Peyer's patch (tissue), 4 donors: Measurements from ENCODE around the gene PCBP3. TPM values are rescaled to one million over a fixed set of nuclear protein-coding genes. Genes with fewer than 3 reads are reported as not detected.

Experiments used
- DNase-seq, 3 donors: peaks; one replicate each; pipeline ENCODE4 v3.0.0-alpha.2; 2017 to 2019
- H3K27ac ChIP-seq, 4 donors: fragments of 200-600 bp; sonication (generic); one replicate each; pipeline ENCODE4 v1.5.1; 2016 to 2019
- H3K27me3 ChIP-seq, 2 donors: fragments of 200-600 bp; sonication (generic); one replicate each; pipeline ENCODE4 v1.5.1; 2019
- H3K36me3 ChIP-seq, 3 donors: fragments of 200-600 bp; sonication (generic); one replicate each; pipeline ENCODE4 v1.5.1; 2016 to 2019
- H3K4me1 ChIP-seq, 4 donors: fragments of 200-600 bp; sonication (generic); one replicate each; pipeline ENCODE4 v1.5.1; 2016 to 2019
- H3K4me3 ChIP-seq, 4 donors: fragments of 200-600 bp; sonication (generic); 1 replicate in 3 of 4; 2 replicates in 1 of 4; pipeline ENCODE4 v1.5.1; 2016 to 2019; ENCODE audit warnings: mild to moderate bottlenecking in 1 of 4
- H3K9me3 ChIP-seq, 4 donors: fragments of 200-600 bp; sonication (generic); one replicate each; pipeline ENCODE4 v1.5.1; 2016 to 2019; ENCODE audit warnings: mild to moderate bottlenecking in 1 of 4
- CTCF ChIP-seq, 6 experiments: fragments of 450-650 bp in 4 of 6; fragments of 200-600 bp in 2 of 6; sonication (generic) in 1 of 6; IDR thresholded peaks; one replicate each; pipeline ENCODE4 v1.5.1; 2017 to 2019; ENCODE audit warnings: antibody characterized with exemption in 6 of 6, mild to moderate bottlenecking in 3 of 6, moderate library complexity in 1 of 6
- POLR2A ChIP-seq, 2 donors: fragments of 450-650 bp; IDR thresholded peaks; one replicate each; pipeline ENCODE4 v1.5.1; 2017; ENCODE audit warnings: antibody characterized with exemption in 2 of 2, mild to moderate bottlenecking in 2 of 2, moderate library complexity in 2 of 2
- total RNA-seq, 4 donors: library from RNA; depleted of rRNA; stranded (reverse); fragments of >200 nt; gene quantifications; one replicate each; pipeline ENCODE4 v1.1.0, GENCODE V29; 2016

PCBP3 gene
- total RNA-seq, 4 donors from 2014 or later: 1.1 to 6.0 (median 4.4) TPM; not detected in 1

GRCh38 chr21:45825219-45825618, 181.7 kb downstream of the PCBP3 start:
- TF ChIP-seq CTCF (IDR thresholded peaks at IDR 0.05) (no peak), POLR2A (IDR thresholded peaks at IDR 0.05) (no peak)
- Histone ChIP-seq H3K27ac (no peak overlapping the region), H3K27me3 (no peaks in the 10 kb centered on the region), H3K4me1 (no peaks in the 10 kb centered on the region), H3K36me3 (no peaks in the 10 kb centered on the region), H3K4me3 (no peak overlapping the region), H3K9me3 (no peaks in the 10 kb centered on the region)
- no peak for DNase-seq

GRCh38 chr21:45826676-45827301, 183.3 kb downstream of the PCBP3 start:
- Histone ChIP-seq H3K4me1 (peaks cover 0 to 5% (median 0%) of the 10 kb centered on the region in 4 donors), H3K9me3 (no peaks in the 10 kb centered on the region), H3K27ac (no peak overlapping the region), H3K4me3 (no peak overlapping the region), H3K36me3 (no peaks in the 10 kb centered on the region), H3K27me3 (no peaks in the 10 kb centered on the region)
- no peak for DNase-seq
- no peak for TF ChIP-seq CTCF (IDR thresholded peaks at IDR 0.05)

- Histone ChIP-seq H3K27me3 (no peaks in the 10 kb centered on the region), H3K36me3 (no peaks in the 10 kb centered on the region), H3K4me3 (no peak overlapping the region), H3K27ac (no peak overlapping the region), H3K9me3 (no peaks in the 10 kb centered on the region), H3K4me1 (peaks cover 0 to 5% (median 0%) of the 10 kb centered on the region in 4 donors)
- no peak for DNase-seq
- TF ChIP-seq POLR2A (IDR thresholded peaks at IDR 0.05) (no peak), CTCF (IDR thresholded peaks at IDR 0.05) (no peak)
These were observed 183.8 kb downstream of the PCBP3 start for GRCh38 chr21:45827302-45827692.

- TF ChIP-seq CTCF (IDR thresholded peaks at IDR 0.05): no peak
- TF ChIP-seq POLR2A (IDR thresholded peaks at IDR 0.05): no peak
- no peak overlapping the region for H3K4me3 ChIP-seq
- H3K4me1 ChIP-seq: peaks cover 0 to 9% (median 0%) of the 10 kb centered on the region in 4 donors
- H3K9me3 ChIP-seq: no peaks in the 10 kb centered on the region
- H3K27me3 ChIP-seq: no peaks in the 10 kb centered on the region
- no peak overlapping the region for H3K27ac ChIP-seq
- H3K36me3 ChIP-seq: no peaks in the 10 kb centered on the region
- DNase-seq: no peak
These were observed 184.5 kb downstream of the PCBP3 start for GRCh38 chr21:45827881-45828579.

GRCh38 chr21:45828580-45829570, 185.3 kb downstream of the PCBP3 start:
- no peak for TF ChIP-seq CTCF (IDR thresholded peaks at IDR 0.05)
- no peak for TF ChIP-seq POLR2A (IDR thresholded peaks at IDR 0.05)
- Histone ChIP-seq H3K9me3 (no peaks in the 10 kb centered on the region), H3K36me3 (no peaks in the 10 kb centered on the region), H3K27me3 (no peaks in the 10 kb centered on the region), H3K27ac (no peak overlapping the region), H3K4me3 (no peak overlapping the region), H3K4me1 (peaks cover 0 to 14% (median 0%) of the 10 kb centered on the region in 4 donors)
- DNase-seq: no peak
